HL-60 (cell line): Measurements from ENCODE around the gene CNIH3.

ENCODE experiments used
- DNase-seq, 2 experiments: peaks; one replicate each; pipeline ENCODE4 v3.0.0-alpha.2; 2010 to 2020; ENCODE audit warnings: low read depth in 1 of 2, low spot score in 1 of 2
- H3K27ac ChIP-seq: fragments of 250-450 bp; sonication (Bioruptor Pico); replicated peaks from 2 replicates; pipeline ENCODE4 v1.5.1; 2020; ENCODE audit warnings: mild to moderate bottlenecking, moderate library complexity
- H3K27me3 ChIP-seq: fragments of 250-450 bp; sonication (Bioruptor Pico); 2 replicates; pipeline ENCODE4 v1.5.1; 2021; ENCODE audit warnings: mild to moderate bottlenecking, moderate library complexity; ENCODE audit not compliant: insufficient read depth, poor library complexity, severe bottlenecking
- H3K4me3 ChIP-seq: replicated peaks from 2 replicates; pipeline ENCODE4 v1.5.1; 2011; ENCODE audit warnings: mild to moderate bottlenecking, control low read depth, low read length; ENCODE audit not compliant: insufficient read depth
- CTCF ChIP-seq: IDR thresholded peaks from one replicate; pipeline ENCODE4 v1.5.1; 2011; ENCODE audit warnings: low read length, control low read depth, inconsistent platforms; ENCODE audit not compliant: insufficient read depth
- GABPA ChIP-seq: IDR thresholded peaks from 2 replicates; pipeline ENCODE4 v1.6.1; 2012; ENCODE audit warnings: low read depth
- POLR2AphosphoS5 ChIP-seq: IDR thresholded peaks from 2 replicates; pipeline ENCODE4 v1.6.1; 2012; ENCODE audit warnings: low read depth
- REST ChIP-seq: IDR thresholded peaks from 2 replicates; pipeline ENCODE4 v1.6.1; 2012; ENCODE audit warnings: low read depth; ENCODE audit not compliant: insufficient replicate concordance
- SPI1 ChIP-seq: IDR thresholded peaks from 2 replicates; pipeline ENCODE4 v1.6.1; 2012; ENCODE audit warnings: low read depth, mild to moderate bottlenecking, borderline replicate concordance

CNIH3 gene

GRCh38 chr1:224656392-224656791, 40.3 kb downstream of the CNIH3 start:
- H3K27ac ChIP-seq: no peak overlapping the region
- no peaks in the 10 kb centered on the region for H3K27me3 ChIP-seq
- H3K4me3 ChIP-seq: no peak overlapping the region
- DNase-seq: no peak
- TF ChIP-seq REST (no peak), SPI1 (no peak), POLR2AphosphoS5 (no peak), GABPA (no peak), CTCF (no peak)

- H3K27me3 ChIP-seq: no peaks in the 10 kb centered on the region
- H3K4me3 ChIP-seq: no peak overlapping the region
- H3K27ac ChIP-seq: no peak overlapping the region
- no peak for TF ChIP-seq SPI1
- no peak for DNase-seq
Observed at GRCh38 chr1:224660074-224660473, 44.0 kb downstream of the CNIH3 start.

GRCh38 chr1:224662870-224663269, 46.8 kb downstream of the CNIH3 start:
- Histone ChIP-seq H3K27me3 (no peaks in the 10 kb centered on the region), H3K27ac (no peak overlapping the region), H3K4me3 (no peak overlapping the region)
- TF ChIP-seq POLR2AphosphoS5 (no peak), GABPA (no peak), CTCF (no peak), REST (no peak), SPI1 (no peak)
- DNase-seq: no peak

GRCh38 chr1:224665016-224665415, 48.9 kb downstream of the CNIH3 start:
- no peak for DNase-seq
- Histone ChIP-seq H3K27ac (no peak overlapping the region), H3K27me3 (no peaks in the 10 kb centered on the region), H3K4me3 (no peak overlapping the region)
- TF ChIP-seq POLR2AphosphoS5: no peak

GRCh38 chr1:224666078-224666477, 50.0 kb downstream of the CNIH3 start:
- no peak overlapping the region for H3K27ac ChIP-seq
- H3K4me3 ChIP-seq: no peak overlapping the region
- no peak for TF ChIP-seq POLR2AphosphoS5
- no peak for TF ChIP-seq CTCF
- no peak for TF ChIP-seq SPI1
- H3K27me3 ChIP-seq: no peaks in the 10 kb centered on the region
- no peak for DNase-seq
